Neutrophil (primary cell): Measurements from ENCODE around the gene TYW5.

Experiments used
- H3K27ac ChIP-seq: fragments of 200-600 bp; sonication (generic); 2 replicates; pipeline ENCODE4 v1.5.1; 2016; ENCODE audit warnings: mild to moderate bottlenecking, moderate library complexity
- H3K27me3 ChIP-seq: fragments of 200-600 bp; sonication (generic); 2 replicates; pipeline ENCODE4 v1.6.0; 2016; ENCODE audit warnings: mild to moderate bottlenecking
- H3K36me3 ChIP-seq: fragments of 200-600 bp; sonication (generic); 2 replicates; pipeline ENCODE4 v1.5.1; 2017
- H3K4me1 ChIP-seq, 2 experiments: fragments of 200-600 bp in 1 of 2; sonication (generic) in 1 of 2; 1 replicate in 1 of 2; 2 replicates in 1 of 2; pipeline versions ENCODE4 v1.5.1 to v1.6.1; 2013 to 2016; ENCODE audit warnings: low read depth in 1 of 2, low read length in 1 of 2, mild to moderate bottlenecking in 1 of 2, moderate library complexity in 1 of 2; ENCODE audit not compliant: control insufficient read depth in 1 of 2, insufficient read depth in 1 of 2
- H3K4me3 ChIP-seq, 2 experiments: fragments of 200-600 bp in 1 of 2; sonication (generic) in 1 of 2; 1 replicate in 1 of 2; 2 replicates in 1 of 2; pipeline ENCODE4 v1.5.1; 2013 to 2016; ENCODE audit warnings: low read depth in 1 of 2, low read length in 1 of 2, mild to moderate bottlenecking in 1 of 2, moderate library complexity in 1 of 2
- H3K9me3 ChIP-seq: fragments of 200-600 bp; sonication (generic); 2 replicates; pipeline ENCODE4 v1.5.1; 2016
- TF ChIP-seq, protein P1 (sequence below): fragments of 200-600 bp; sonication (generic); IDR thresholded peaks from 2 replicates; pipeline ENCODE4 v1.5.1; 2016; ENCODE audit warnings: antibody characterized with exemption

Gene TYW5

DNA sequence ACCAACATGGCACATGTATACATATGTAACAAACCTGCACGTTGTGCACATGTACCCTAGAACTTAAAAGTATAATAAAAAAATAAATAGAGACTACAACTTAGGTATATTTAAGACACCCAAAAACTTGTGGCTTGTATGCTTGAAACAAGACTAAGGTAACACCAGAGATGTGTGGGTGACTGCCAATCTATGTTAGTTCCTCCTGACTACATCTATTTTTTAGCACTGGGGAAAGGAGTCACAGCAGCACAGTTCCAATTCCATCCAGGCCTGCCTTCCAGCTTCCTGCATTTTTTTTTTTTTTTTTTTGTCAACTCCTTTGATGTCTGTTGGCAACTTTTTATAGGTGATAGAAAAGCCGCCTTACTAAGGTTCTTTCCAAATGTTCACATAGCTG is 26.0 kb downstream of the TYW5 start:
- H3K4me3 ChIP-seq: no peak overlapping the region
- H3K4me1 ChIP-seq: no peaks in the 10 kb centered on the region
- H3K36me3 ChIP-seq: peaks cover 50% of the 10 kb centered on the region
- TF ChIP-seq, protein P1, sequence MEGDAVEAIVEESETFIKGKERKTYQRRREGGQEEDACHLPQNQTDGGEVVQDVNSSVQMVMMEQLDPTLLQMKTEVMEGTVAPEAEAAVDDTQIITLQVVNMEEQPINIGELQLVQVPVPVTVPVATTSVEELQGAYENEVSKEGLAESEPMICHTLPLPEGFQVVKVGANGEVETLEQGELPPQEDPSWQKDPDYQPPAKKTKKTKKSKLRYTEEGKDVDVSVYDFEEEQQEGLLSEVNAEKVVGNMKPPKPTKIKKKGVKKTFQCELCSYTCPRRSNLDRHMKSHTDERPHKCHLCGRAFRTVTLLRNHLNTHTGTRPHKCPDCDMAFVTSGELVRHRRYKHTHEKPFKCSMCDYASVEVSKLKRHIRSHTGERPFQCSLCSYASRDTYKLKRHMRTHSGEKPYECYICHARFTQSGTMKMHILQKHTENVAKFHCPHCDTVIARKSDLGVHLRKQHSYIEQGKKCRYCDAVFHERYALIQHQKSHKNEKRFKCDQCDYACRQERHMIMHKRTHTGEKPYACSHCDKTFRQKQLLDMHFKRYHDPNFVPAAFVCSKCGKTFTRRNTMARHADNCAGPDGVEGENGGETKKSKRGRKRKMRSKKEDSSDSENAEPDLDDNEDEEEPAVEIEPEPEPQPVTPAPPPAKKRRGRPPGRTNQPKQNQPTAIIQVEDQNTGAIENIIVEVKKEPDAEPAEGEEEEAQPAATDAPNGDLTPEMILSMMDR: no peak
- H3K9me3 ChIP-seq: no peaks in the 10 kb centered on the region
- no peak overlapping the region for H3K27ac ChIP-seq
- H3K27me3 ChIP-seq: no peaks in the 10 kb centered on the region

DNA sequence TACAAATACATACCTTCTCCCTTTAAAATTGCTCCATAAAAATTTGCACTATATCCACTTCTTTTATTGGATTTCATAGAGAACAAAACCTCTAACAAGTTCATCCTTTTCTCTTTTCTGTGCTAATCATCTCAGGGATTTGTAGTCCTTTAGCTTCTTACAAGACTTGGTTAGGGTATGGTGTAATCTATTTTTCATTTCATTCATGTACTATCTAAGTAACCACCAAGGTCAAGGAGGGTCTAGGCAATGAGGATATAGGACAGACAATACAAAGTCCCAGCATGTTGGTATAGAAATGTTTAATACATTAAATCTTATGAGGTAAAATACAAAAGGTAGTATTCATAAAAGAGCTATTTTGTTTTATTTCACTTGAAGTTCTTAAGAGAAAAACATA is 26.7 kb downstream of the TYW5 start:
- TF ChIP-seq, protein P1: no peak
- H3K4me1 ChIP-seq: no peaks in the 10 kb centered on the region
- H3K36me3 ChIP-seq: peaks cover 50% of the 10 kb centered on the region
- H3K4me3 ChIP-seq: no peak overlapping the region
- H3K9me3 ChIP-seq: no peaks in the 10 kb centered on the region
- no peak overlapping the region for H3K27ac ChIP-seq
- H3K27me3 ChIP-seq: no peaks in the 10 kb centered on the region

DNA sequence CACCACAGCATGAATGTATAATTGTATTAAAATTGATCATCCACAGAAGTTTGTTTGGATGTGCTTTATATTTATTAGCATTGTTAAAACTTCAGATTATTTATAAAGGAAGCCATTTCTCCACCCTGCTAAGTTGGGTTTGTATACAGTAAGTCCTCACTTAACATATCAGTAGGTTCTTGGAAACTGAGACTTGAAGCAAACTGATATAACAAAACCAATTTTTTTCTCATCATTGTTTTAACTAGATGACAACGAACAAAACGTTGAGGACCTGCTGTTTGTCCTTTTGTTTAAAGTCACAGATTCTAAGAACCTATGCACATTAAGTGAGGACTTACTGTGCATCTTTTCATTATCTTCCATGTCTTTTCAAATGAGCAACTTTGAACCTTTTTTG is 27.1 kb downstream of the TYW5 start:
- Histone ChIP-seq H3K27me3 (no peaks in the 10 kb centered on the region), H3K4me3 (no peak overlapping the region), H3K4me1 (no peaks in the 10 kb centered on the region), H3K36me3 (peaks cover 50% of the 10 kb centered on the region), H3K9me3 (no peaks in the 10 kb centered on the region), H3K27ac (no peak overlapping the region)
- TF ChIP-seq, protein P1: no peak

DNA sequence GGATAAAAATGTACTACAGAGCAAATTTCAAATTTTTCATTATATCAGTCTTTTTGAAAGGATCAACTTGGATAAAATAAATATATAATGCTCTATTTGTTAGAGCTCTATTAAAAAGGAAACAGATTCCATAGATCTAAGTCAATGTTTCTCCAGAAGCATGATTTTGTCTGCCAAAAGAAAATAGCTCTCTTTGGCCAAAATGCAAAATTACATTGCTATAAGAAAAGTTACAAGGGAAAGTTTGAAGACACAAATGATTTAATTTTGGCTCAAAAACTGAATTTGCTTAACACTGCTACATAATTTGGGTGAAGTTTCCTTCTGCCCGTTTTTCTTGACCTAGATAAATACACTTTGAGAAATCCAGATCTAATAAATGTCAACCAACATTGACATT is 28.5 kb downstream of the TYW5 start:
- Histone ChIP-seq H3K27me3 (no peaks in the 10 kb centered on the region), H3K9me3 (no peaks in the 10 kb centered on the region), H3K27ac (no peak overlapping the region), H3K4me3 (no peak overlapping the region), H3K36me3 (peaks cover 41% of the 10 kb centered on the region), H3K4me1 (no peaks in the 10 kb centered on the region)
- TF ChIP-seq, protein P1: no peak

DNA sequence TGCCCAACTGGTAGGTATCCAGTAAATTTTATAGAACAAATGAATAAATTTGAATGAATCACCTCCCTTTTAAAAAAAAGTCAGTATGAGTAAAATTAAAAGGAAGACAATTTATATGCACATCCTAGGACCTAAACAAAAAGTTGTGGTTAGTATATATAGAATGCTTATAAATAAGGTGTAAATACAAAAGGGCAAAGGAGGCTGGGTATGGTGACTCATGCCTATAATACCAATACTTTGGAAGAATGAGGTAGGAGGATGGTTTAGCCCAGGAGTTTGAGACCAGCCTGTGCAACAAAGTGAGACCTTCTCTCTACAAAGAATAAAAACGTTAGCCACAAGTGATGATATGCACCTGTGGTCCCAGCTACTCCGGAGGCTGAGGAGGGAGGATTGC is 31.4 kb downstream of the TYW5 start:
- TF ChIP-seq, protein P1: no peak
- Histone ChIP-seq H3K27me3 (no peaks in the 10 kb centered on the region), H3K9me3 (no peaks in the 10 kb centered on the region), H3K27ac (no peak overlapping the region), H3K36me3 (peaks cover 28% of the 10 kb centered on the region), H3K4me3 (no peak overlapping the region), H3K4me1 (no peaks in the 10 kb centered on the region)

DNA sequence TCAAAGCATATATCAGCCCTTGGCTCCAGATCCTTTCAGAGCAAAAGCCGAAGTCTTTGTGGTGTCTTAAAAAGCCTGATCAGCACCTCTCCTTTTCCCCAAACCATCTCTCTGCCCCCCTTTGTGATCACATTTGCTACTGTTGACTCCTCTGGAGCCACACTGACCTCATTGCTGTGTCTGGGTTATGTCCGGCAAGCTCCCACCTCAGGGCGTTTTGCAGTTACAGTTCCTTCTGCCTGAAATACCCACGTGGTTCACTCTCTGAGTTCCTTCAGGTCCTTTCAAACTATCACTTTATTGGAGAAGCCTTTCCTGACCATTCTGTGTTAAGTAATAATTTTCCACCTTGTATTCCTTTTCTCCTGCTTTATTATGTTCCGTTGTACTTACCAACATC is 32.4 kb downstream of the TYW5 start:
- Histone ChIP-seq H3K4me3 (no peak overlapping the region), H3K9me3 (no peaks in the 10 kb centered on the region), H3K27me3 (no peaks in the 10 kb centered on the region), H3K27ac (no peak overlapping the region), H3K36me3 (peaks cover 29% of the 10 kb centered on the region), H3K4me1 (no peaks in the 10 kb centered on the region)
- TF ChIP-seq, protein P1: no peak
